Lower lobe of right lung (tissue), 2 donors: Measurements from ENCODE around the gene LRRK1. TPM values are rescaled to one million over a fixed set of nuclear protein-coding genes. Genes with fewer than 3 reads are reported as not detected.

Experiments used
- ATAC-seq, 2 donors: fragments of 200-7000 bp; cut with Tn5 transposase; one replicate each; pipeline ENCODE4 v1.9.1; 2020 to 2022; ENCODE audit warnings: mild to moderate bottlenecking in 2 of 2, moderate library complexity in 2 of 2
- DNase-seq: peaks from one replicate; pipeline ENCODE4 v3.0.0-alpha.2; 2020
- H3K27ac ChIP-seq: fragments of 200-600 bp; one replicate; pipeline ENCODE4 v1.8.0; 2022
- H3K27me3 ChIP-seq: fragments of 200-600 bp; one replicate; pipeline ENCODE4 v1.8.0; 2022; ENCODE audit warnings: low read depth
- H3K36me3 ChIP-seq: fragments of 200-600 bp; one replicate; pipeline ENCODE4 v1.8.0; 2022; ENCODE audit warnings: mild to moderate bottlenecking
- H3K4me1 ChIP-seq: fragments of 200-600 bp; one replicate; pipeline ENCODE4 v1.8.0; 2022
- H3K4me3 ChIP-seq: fragments of 200-600 bp; one replicate; pipeline ENCODE4 v1.8.0; 2022; ENCODE audit warnings: mild to moderate bottlenecking
- H3K9me3 ChIP-seq: fragments of 200-600 bp; one replicate; pipeline ENCODE4 v1.8.0; 2022
- CTCF ChIP-seq: fragments of 200-600 bp; IDR thresholded peaks from one replicate; pipeline ENCODE4 v1.8.0; 2022; ENCODE audit warnings: antibody characterized with exemption, mild to moderate bottlenecking
- intact Hi-C: fragments of 100-400 bp; cut with DNase I; formaldehyde crosslinking; loops from one replicate; pipeline ENCODE4 v1.11.0; 2022
- long read RNA-seq: library from polyadenylated mRNA; unstranded; transcript quantifications from one replicate; pipeline ENCODE4 v2.0.0, GENCODE V29; 2021
- total RNA-seq: library from RNA; stranded (reverse); fragmentation: NEBNext Ultra II Directional; extraction: Animal tissue kit (Norgen Biotek cat#: 25700); gene quantifications from one replicate; pipeline ENCODE4 v1.2.1, GENCODE V29; 2021
- donor health status: DM: no; HTN: yes; CAD: no; lungs with severe emphysema.

LRRK1 gene
- 24.3 TPM for total RNA-seq
- long read RNA-seq, partial matches to known transcripts, result 15 of 28 reads
- long read RNA-seq, other reads (novel, unspliced or antisense), result 12 of 28 reads

GRCh38 chr15:100918690-100919480 is at the start of gene LRRK1:
TSS of gene LRRK1 (plus strand) at chr15:100919357. CDS start at chr15:100924633, 5,276 bp downstream.
- Histone ChIP-seq H3K9me3 (no peaks in the 10 kb centered on the region), H3K36me3 (no peaks in the 10 kb centered on the region), H3K27ac (peak within 1 kb of the TSS; percentile 79), H3K4me3 (peak within 1 kb of the TSS; percentile 70), H3K4me1 (peaks cover 29% of the 10 kb centered on the region), H3K27me3 (no peaks in the 10 kb centered on the region)
- TF ChIP-seq CTCF, result no peak
- peak; percentile 77 for DNase-seq
- ATAC-seq, result peak; percentile 75 to 78
- intact Hi-C loops, result loop anchor here (10.0 kb wide), 1 partner anchor 86 kb away; no protein-coding TSS in a partner anchor

DNA sequence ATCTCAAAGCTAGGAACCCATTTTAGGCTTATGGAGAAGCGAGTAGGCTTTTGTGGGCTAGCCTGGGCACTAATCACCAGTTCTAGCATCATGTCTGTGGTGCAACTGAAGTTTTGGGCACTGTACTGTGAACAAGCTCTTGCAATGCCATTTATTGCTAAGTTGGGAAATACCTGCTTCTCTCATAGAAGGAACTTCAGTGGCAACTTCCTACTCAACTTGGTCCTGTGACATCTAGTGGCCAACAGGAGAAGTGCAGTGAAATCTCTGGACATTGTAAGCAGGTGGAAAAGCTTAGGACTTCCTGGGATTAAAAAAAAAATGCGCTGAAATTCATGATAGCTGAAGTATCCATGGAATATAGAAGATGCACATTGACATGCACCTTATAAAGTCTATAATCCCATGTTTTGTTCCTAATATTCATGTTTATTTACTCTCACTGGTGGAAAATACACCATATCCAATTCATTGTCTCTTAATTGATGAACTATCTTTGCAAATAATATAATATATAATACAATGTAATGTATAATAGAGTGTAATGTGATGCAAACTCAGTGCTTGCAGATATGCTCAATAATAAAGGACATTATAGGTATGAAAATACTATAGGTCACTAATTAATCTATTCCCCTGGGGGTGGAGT is 46.0 kb upstream of the LRRK1 start:
- Histone ChIP-seq H3K4me1 (no peaks in the 10 kb centered on the region), H3K27me3 (peaks cover 9% of the 10 kb centered on the region), H3K27ac (no peak overlapping the region), H3K9me3 (no peaks in the 10 kb centered on the region), H3K4me3 (no peak overlapping the region), H3K36me3 (no peaks in the 10 kb centered on the region)
- no peak for DNase-seq
- intact Hi-C loops, result loop anchor here (10.0 kb wide), 1 partner anchor 248 kb away; no protein-coding TSS in a partner anchor
- ATAC-seq, result peak; percentile 84 to 87
- TF ChIP-seq CTCF, result peak; percentile 90

DNA sequence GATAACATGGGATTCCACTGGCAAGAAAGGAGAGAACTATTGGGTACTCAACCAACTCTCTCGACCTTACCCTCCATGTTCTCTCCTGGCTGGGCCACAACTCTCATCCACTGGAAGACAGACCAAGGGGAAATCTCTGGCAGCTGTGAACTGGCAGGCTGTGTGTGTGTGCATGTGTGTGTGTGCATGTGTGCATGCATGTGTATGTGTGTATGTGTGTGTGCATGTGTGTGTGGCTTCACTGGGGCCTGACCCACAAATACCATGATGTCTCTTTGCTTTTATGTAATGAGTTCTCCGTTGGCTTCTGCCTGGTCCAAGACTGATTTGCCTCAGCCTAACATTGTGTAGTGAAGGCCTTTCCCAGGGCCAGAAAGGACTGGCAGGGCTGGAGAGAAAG is 43.7 kb upstream of the LRRK1 start:
- intact Hi-C loops, result loop anchor here (10.0 kb wide), 1 partner anchor 251 kb away; no protein-coding TSS in a partner anchor
- Histone ChIP-seq H3K36me3 (no peaks in the 10 kb centered on the region), H3K27ac (no peak overlapping the region), H3K4me3 (no peak overlapping the region), H3K9me3 (no peaks in the 10 kb centered on the region), H3K4me1 (peaks cover 9% of the 10 kb centered on the region), H3K27me3 (peaks cover 27% of the 10 kb centered on the region)
- no peak for DNase-seq
- TF ChIP-seq CTCF, result no peak
- ATAC-seq, result no peak

- Histone ChIP-seq H3K4me3 (no peak overlapping the region), H3K9me3 (no peaks in the 10 kb centered on the region), H3K4me1 (peaks cover 12% of the 10 kb centered on the region), H3K27ac (no peak overlapping the region), H3K36me3 (no peaks in the 10 kb centered on the region), H3K27me3 (peaks cover 32% of the 10 kb centered on the region)
- ATAC-seq, result no peak
- no peak for TF ChIP-seq CTCF
- intact Hi-C loops, result loop anchor here (10.0 kb wide), 1 partner anchor 251 kb away; no protein-coding TSS in a partner anchor
- DNase-seq, result no peak
These were observed 43.2 kb upstream of the LRRK1 start for GRCh38 chr15:100875976-100876375.

DNA sequence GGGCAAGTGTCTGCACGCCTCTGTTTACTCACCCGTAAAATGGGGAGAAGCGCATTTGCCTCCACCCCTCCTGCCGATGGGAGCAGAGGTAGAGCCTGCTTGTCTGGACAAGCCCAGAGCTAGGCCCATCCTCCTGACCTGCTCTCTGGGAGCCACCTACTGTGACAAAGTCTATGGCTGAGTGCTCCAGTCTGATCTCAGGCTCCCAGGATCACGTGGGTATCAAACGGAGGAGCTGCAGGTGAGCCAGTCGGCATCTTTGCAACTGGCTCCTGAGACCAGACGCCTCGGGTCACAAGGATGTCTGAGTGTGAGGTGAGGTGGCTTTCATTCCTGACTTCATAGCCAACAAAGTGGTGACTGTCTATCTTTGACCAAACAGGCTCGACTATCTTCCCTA is 41.6 kb upstream of the LRRK1 start:
- TF ChIP-seq CTCF, result no peak
- Histone ChIP-seq H3K27ac (no peak overlapping the region), H3K4me3 (no peak overlapping the region), H3K36me3 (no peaks in the 10 kb centered on the region), H3K9me3 (no peaks in the 10 kb centered on the region), H3K4me1 (peaks cover 12% of the 10 kb centered on the region), H3K27me3 (peaks cover 44% of the 10 kb centered on the region)
- no peak for ATAC-seq
- DNase-seq, result no peak
- intact Hi-C loops, result loop anchor here (10.0 kb wide), 1 partner anchor 253 kb away; no protein-coding TSS in a partner anchor
